Cortex of kidney (tissue), 1 donor: ENCODE measurements around the gene SLC45A2.
"Not testable (repeated sequence)": the region's sequence is repeated elsewhere in the genome, so short reads cannot be mapped to it uniquely, and the experiment has no call there.

Source experiments
- DNase-seq: peaks from one replicate; lab custom pipeline; 2025; lab: John Stamatoyannopoulos, UW

SLC45A2 gene

DNA sequence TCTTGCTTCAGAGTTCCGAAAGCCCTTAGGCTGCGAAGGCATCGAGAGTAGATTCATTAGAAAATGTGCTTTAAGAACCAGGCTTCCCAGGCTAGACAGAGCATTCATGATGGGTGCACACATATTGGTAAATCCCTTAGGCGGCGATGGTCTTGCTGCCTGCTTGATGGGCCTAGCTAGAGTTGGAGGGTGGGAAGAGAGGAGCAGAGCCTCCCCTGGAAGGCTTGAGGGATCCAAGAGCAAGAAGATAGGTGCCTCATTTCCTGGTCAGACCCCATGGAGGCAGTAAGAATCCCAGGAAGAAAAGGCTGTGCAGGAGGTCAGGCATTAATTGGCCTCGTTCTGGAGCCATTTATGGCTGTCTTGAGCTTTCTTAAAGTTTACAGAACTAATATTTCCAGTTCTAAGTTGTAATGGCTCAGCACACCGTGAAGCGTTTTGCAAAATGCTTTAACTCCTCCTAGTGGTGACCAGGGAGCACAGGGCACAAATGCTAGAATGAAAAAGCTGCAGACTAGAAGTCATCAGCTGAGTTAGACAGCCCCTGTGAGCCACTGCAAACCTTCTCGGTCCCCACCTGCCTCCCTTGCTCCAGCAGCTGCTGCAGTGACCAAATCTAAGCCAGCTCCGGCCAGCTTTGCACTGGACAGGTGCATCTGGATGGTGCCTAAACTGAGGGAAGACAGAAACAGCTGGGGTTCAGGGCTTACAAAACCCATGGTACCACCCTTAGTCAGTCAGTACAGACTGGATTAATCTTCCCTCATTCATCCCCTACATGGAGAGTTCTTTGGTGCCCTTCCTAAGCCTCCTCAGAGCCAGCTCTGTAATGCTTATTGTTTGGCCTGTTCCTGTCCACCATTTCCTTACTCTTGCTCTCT is 14.7 kb downstream of the SLC45A2 start:
- no peak for DNase-seq

DNA sequence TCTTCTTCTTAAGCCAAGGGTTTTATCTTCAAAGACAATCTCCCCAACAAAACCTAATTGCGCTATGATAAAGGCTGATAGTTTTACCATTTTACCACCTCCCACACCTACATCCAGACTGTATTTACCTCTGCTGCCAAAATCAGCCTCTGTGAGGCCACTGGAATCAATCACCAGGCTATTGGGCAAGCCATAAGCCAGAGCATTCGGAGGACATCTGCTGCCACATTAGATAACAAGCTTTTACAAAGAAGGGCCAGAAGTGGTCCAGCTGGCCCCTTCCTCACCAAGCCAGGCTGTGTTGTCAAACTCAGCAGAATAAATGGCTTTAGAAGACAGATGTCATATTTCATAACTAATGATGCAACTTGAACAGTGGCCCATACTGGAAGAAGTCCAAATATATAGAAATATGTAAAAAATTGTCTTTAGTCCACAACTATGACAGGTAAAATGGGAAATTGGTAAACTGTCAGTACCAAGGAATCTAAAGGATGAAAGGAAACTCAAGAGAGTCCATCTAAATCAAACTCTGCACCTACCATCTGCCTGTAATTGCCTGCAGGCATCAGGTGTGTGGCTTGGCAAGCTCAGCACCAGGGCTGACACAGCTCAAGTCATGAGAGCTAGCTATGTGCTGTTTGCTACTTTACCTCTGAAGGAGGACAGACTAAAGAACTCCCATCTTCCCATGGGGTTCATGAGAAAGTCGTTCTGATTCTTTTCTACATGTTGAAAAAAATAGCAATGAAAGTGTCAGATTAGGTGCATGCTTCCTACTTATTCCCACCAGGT is 16.1 kb downstream of the SLC45A2 start:
- DNase-seq, result no peak

GRCh38 chr5:33966805-33967204 is 17.7 kb downstream of the SLC45A2 start:
- DNase-seq, result no peak

GRCh38 chr5:33964132-33964700 is 20.3 kb downstream of the SLC45A2 start:
- no peak for DNase-seq

GRCh38 chr5:33958176-33958575 is 26.3 kb downstream of the SLC45A2 start:
- DNase-seq, result no peak

DNA sequence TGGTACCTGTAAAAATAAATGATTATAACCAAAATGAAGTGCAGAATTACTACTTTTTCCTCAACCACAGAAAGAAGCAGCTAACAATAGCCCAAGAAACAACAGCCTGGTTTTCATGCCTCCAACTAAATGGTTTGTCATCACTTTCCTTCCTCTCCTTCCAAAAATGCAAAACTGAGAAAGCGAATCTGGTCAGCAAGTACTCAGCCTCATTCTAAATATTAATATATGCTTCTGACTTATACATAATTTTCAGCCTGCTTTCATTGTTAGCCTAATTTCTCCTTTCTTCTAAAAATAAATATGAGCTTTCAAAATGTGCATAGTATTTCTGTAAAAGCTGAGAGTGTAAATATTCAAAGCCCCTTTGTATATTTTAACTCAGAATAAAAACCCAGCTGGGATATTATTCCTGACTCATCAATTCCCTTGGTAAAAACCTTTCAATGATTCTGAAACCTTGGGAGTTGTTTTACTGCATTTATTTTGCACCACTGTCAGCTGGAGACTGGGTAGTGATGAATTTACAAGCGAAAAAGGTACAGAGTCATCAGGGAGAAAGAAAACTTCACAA is 26.8 kb downstream of the SLC45A2 start:
- no peak for DNase-seq

- DNase-seq, result not testable (repeated sequence)
Measured at GRCh38 chr5:33952175-33952574, 32.3 kb downstream of the SLC45A2 start.

GRCh38 chr5:33944543-33945132 is 39.9 kb downstream of the SLC45A2 start:
- no peak for DNase-seq

- DNase-seq, result no peak
Measured at GRCh38 chr5:33941090-33941489, 43.4 kb downstream of the SLC45A2 start.

GRCh38 chr5:33939556-33940262 is 44.8 kb downstream of the SLC45A2 start:
- DNase-seq, result no peak

DNA sequence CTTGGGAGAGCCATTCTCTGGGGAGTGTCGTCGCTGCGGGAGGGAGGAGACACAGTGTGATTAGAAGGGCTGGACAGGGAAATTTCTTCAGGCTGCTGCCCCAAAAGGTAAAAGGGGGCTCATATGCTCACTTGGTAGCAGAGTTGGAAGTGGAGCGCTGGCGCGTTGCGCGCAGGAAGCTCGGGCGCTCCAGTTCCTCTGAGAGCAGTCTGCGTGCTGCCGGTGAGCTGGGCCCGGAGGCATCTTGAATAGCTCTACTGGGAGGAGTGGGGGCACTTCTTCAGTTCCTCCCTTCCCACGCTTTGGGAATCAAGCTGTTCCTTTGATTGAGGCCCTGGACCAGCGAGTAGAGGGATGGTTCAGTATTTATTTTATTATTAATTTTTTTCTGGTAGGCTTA is 45.6 kb downstream of the SLC45A2 start:
- DNase-seq, result no peak

DNA sequence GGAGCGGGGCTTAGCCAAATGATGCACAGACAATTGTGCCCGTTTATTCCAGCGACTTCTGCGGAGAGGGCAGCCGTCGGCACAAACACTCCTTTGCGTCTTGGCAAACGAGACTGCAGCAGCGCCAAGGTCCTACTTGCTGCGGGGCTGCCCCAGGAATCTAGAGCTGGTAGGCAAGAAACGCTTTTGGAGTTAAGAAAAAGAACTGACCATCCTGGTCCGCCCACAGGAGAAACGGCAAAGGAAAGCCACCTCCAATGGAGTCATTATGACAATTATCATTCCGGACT is 46.0 kb downstream of the SLC45A2 start:
- DNase-seq, result no peak

- DNase-seq, result no peak
Measured at GRCh38 chr5:33937707-33938506, 46.6 kb downstream of the SLC45A2 start.

DNA sequence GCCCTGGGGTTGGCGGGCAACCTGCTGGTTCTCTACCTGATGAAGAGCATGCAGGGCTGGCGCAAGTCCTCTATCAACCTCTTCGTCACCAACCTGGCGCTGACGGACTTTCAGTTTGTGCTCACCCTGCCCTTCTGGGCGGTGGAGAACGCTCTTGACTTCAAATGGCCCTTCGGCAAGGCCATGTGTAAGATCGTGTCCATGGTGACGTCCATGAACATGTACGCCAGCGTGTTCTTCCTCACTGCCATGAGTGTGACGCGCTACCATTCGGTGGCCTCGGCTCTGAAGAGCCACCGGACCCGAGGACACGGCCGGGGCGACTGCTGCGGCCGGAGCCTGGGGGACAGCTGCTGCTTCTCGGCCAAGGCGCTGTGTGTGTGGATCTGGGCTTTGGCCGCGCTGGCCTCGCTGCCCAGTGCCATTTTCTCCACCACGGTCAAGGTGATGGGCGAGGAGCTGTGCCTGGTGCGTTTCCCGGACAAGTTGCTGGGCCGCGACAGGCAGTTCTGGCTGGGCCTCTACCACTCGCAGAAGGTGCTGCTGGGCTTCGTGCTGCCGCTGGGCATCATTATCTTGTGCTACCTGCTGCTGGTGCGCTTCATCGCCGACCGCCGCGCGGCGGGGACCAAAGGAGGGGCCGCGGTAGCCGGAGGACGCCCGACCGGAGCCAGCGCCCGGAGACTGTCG is 47.3 kb downstream of the SLC45A2 start:
- no peak for DNase-seq

DNA sequence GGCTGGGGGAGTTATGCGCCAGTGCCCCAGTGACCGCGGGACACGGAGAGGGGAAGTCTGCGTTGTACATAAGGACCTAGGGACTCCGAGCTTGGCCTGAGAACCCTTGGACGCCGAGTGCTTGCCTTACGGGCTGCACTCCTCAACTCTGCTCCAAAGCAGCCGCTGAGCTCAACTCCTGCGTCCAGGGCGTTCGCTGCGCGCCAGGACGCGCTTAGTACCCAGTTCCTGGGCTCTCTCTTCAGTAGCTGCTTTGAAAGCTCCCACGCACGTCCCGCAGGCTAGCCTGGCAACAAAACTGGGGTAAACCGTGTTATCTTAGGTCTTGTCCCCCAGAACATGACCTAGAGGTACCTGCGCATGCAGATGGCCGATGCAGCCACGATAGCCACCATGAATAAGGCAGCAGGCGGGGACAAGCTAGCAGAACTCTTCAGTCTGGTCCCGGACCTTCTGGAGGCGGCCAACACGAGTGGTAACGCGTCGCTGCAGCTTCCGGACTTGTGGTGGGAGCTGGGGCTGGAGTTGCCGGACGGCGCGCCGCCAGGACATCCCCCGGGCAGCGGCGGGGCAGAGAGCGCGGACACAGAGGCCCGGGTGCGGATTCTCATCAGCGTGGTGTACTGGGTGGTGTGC is 48.0 kb downstream of the SLC45A2 start, which contains the start of gene RXFP3:
Gene RXFP3, plus strand, starts transcription at position 6 of the 636 bp plus-strand sequence. Its CDS starts 355 bp downstream, at position 361.
- DNase-seq, result no peak

GRCh38 chr5:33936004-33936380 is 48.5 kb downstream of the SLC45A2 start:
- no peak for DNase-seq

DNA sequence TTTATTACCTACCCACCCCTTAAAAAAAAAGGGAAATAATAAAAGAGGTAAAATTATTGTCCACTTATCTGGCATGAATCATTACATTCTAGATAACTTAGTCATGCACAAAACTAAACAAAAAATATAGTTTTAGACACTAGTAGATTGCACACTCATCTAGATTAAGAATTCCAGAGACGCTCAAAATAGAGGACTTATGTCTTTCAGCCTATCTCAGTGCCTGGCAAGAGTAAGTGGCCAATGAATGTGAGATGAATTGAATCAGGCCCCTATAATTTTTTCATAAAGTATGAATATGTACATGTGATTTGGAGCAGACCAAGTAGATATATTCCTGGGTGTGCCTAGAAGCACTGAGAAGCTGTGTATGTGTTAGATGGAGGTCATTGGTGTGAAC is 50.3 kb downstream of the SLC45A2 start:
- no peak for DNase-seq

DNA sequence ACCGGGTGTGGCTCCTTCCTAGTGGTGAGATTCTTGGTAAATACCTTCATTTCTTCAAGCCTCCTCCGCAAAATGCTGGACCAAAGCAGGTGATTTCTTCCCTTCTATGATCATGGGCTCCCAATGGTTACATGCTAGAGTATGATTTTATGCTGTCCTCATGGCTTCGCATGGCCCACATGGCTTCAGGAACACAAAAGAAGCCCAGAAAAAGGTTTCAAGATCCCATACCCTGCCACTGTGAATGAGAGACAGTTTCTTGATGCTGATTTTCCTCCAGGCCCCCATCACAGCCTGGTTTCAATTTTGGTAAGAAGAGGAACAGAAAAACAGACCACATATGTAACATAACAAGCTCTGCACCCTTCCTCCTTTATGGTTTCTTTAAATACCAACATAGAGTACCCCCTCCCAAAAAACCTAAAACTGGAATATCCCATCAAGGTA is 50.7 kb downstream of the SLC45A2 start:
- no peak for DNase-seq

DNA sequence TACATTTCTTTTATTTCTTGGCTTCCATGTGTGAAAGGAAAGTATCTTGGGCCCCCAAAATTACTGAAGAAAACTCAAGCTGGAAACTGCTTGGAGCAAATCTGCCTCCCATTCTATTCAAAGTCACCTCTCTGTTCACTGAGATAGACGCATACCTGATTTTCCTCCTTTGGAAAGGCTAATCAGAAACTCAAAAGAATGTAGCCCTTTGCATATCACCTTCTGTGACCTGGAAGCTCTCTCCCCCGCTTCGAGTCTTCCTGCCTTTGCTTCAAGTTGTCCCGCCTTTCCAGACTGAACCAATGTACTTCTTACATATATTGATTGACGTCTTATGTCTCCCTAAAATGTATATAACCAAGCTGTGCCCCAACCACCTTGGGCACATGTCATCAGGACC is 53.4 kb downstream of the SLC45A2 start:
- no peak for DNase-seq
